Duodenal mucosa (tissue), 2 donors: ENCODE data around the gene CASP12.

Source experiments
- H3K27ac ChIP-seq: one replicate; pipeline ENCODE4 v1.7.0; 2013; ENCODE audit warnings: low read depth, low read length
- H3K27me3 ChIP-seq, 2 donors: one replicate each; pipeline ENCODE4 v1.7.0; 2013; ENCODE audit warnings: low read length in 2 of 2, control low read depth in 1 of 2; ENCODE audit not compliant: insufficient read depth in 2 of 2, control insufficient read depth in 1 of 2
- H3K36me3 ChIP-seq, 2 donors: one replicate each; pipeline ENCODE4 v1.7.0; 2013; ENCODE audit warnings: low read length in 2 of 2, control low read depth in 1 of 2; ENCODE audit not compliant: insufficient read depth in 2 of 2, control insufficient read depth in 1 of 2
- H3K4me1 ChIP-seq, 2 donors: one replicate each; pipeline ENCODE4 v1.7.0; 2013; ENCODE audit warnings: low read length in 2 of 2, control low read depth in 1 of 2; ENCODE audit not compliant: insufficient read depth in 2 of 2, control insufficient read depth in 1 of 2
- H3K4me3 ChIP-seq, 2 donors: one replicate each; pipeline ENCODE4 v1.7.0; 2013; ENCODE audit warnings: low read length in 2 of 2, low read depth in 1 of 2
- H3K9ac ChIP-seq, 2 donors: one replicate each; pipeline ENCODE4 v1.7.0; 2013; ENCODE audit warnings: low read length in 2 of 2, low read depth in 1 of 2
- H3K9me3 ChIP-seq, 2 donors: one replicate each; pipeline ENCODE4 v1.7.0; 2013; ENCODE audit warnings: low read length in 2 of 2, control low read depth in 1 of 2; ENCODE audit not compliant: control insufficient read depth in 1 of 2

CASP12 gene

GRCh38 chr11:104917271-104918112, 19.2 kb upstream of the CASP12 start:
- H3K36me3 ChIP-seq, result no peaks in the 10 kb centered on the region
- H3K4me1 ChIP-seq, result peaks cover 6 to 17% of the 10 kb centered on the region in 2 donors
- no peak overlapping the region for H3K27ac ChIP-seq
- H3K9ac ChIP-seq, result peak overlapping the region; percentile 54 to 58
- no peaks in the 10 kb centered on the region for H3K27me3 ChIP-seq
- H3K9me3 ChIP-seq, result no peaks in the 10 kb centered on the region
- H3K4me3 ChIP-seq, result peak overlapping the region; percentile 71 to 74

DNA sequence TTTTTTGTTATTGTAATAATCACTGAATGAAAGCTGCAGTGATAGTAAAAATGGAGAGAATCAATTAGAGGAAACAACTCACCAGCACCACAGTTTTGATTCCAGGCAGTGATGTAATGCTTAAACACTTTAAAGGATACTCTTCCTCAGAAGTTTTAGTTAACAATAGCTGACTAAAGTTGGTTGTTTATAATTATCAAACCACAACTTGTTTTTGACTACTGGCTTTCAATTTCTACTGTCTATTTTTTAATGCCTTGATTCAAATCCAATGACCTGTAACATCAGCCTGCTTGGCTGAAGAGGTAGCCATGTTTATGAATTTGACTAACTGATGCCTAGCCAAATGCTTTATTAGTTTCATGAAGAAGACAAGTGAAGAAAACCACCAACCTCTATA, 18.2 kb upstream of the CASP12 start:
- peak overlapping the region in 1 of 2 donors; percentile 29 for H3K4me3 ChIP-seq
- no peaks in the 10 kb centered on the region for H3K27me3 ChIP-seq
- H3K27ac ChIP-seq, result no peak overlapping the region
- H3K4me1 ChIP-seq, result peaks cover 6 to 17% of the 10 kb centered on the region in 2 donors
- H3K36me3 ChIP-seq, result no peaks in the 10 kb centered on the region
- no peaks in the 10 kb centered on the region for H3K9me3 ChIP-seq
- H3K9ac ChIP-seq, result no peak overlapping the region

- Histone ChIP-seq H3K36me3 (no peaks in the 10 kb centered on the region), H3K27me3 (no peaks in the 10 kb centered on the region), H3K4me3 (no peak overlapping the region), H3K4me1 (peaks cover 6% of the 10 kb centered on the region in 2 donors), H3K9ac (no peak overlapping the region), H3K27ac (no peak overlapping the region), H3K9me3 (no peaks in the 10 kb centered on the region)
Observed at GRCh38 chr11:104912102-104912501, 13.8 kb upstream of the CASP12 start.

DNA sequence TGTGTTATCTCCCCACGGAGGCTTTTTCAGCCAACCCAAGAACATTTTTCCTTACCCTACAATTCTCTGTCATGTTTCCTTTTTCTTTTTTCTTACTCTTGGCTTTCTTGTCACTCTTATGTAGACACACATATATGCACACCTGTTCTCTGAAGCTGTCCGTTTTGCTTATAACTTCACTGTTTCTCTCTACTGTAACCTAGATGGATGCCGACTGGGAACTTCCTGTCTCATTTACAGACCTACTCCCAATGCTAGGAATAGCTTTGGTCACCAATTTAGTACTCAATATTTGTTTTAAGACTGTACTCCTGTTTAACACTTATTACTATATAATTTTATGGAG, 9.9 kb upstream of the CASP12 start:
- H3K4me3 ChIP-seq, result no peak overlapping the region
- no peaks in the 10 kb centered on the region for H3K9me3 ChIP-seq
- no peak overlapping the region for H3K9ac ChIP-seq
- H3K4me1 ChIP-seq, result no peaks in the 10 kb centered on the region
- H3K27ac ChIP-seq, result no peak overlapping the region
- H3K36me3 ChIP-seq, result no peaks in the 10 kb centered on the region
- H3K27me3 ChIP-seq, result no peaks in the 10 kb centered on the region

GRCh38 chr11:104907521-104908185, 9.4 kb upstream of the CASP12 start:
- no peak overlapping the region for H3K27ac ChIP-seq
- H3K9ac ChIP-seq, result no peak overlapping the region
- H3K36me3 ChIP-seq, result no peaks in the 10 kb centered on the region
- H3K9me3 ChIP-seq, result no peaks in the 10 kb centered on the region
- H3K4me1 ChIP-seq, result no peaks in the 10 kb centered on the region
- H3K4me3 ChIP-seq, result no peak overlapping the region
- no peaks in the 10 kb centered on the region for H3K27me3 ChIP-seq

DNA sequence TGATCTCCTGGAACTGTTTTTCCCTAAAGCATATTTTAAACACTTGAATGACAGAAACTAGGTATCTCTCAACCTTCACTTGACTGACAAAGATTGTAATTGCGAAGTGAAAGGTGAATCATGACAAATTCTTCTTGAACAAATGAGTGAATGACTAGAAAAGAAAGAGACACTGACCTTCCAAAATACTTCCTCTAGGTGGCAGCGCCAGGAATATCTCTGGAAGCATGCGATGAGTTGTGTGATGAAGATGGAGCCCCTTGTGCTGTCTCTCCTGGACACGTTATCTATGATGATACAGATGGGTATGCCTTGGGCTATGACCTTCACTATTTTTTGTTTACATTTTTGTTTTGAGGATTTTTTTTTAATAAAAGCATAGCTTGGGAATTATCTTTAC, 7.0 kb upstream of the CASP12 start:
- H3K36me3 ChIP-seq, result no peaks in the 10 kb centered on the region
- H3K4me3 ChIP-seq, result no peak overlapping the region
- H3K9ac ChIP-seq, result no peak overlapping the region
- H3K9me3 ChIP-seq, result no peaks in the 10 kb centered on the region
- H3K27me3 ChIP-seq, result no peaks in the 10 kb centered on the region
- H3K4me1 ChIP-seq, result no peaks in the 10 kb centered on the region
- no peak overlapping the region for H3K27ac ChIP-seq

DNA sequence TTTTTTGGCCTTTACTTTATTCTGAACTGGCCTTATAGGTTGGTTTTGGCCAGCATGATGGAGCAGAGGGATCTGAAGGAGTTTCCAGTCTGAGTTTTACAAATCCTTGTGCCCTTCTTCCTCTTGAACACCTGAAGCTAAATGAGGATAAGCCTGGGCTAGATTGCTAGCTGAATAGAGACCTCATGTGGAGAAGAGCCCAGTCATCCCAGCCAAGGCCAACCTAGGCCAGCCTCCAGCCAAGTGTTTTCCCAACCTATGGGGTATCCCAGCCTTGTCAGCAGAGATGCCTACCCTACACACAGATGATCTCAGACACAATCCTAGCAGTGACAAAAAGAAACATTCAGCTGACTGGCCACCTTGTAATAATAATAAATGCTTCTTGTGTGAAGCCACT, 966 bp upstream of the CASP12 start:
- Histone ChIP-seq H3K36me3 (no peaks in the 10 kb centered on the region), H3K4me3 (no peak overlapping the region), H3K9ac (no peak overlapping the region), H3K4me1 (no peaks in the 10 kb centered on the region), H3K9me3 (no peaks in the 10 kb centered on the region), H3K27ac (no peak overlapping the region), H3K27me3 (no peaks in the 10 kb centered on the region)

GRCh38 chr11:104898685-104899013, 389 bp upstream of the CASP12 start:
- no peak overlapping the region for H3K4me3 ChIP-seq
- no peaks in the 10 kb centered on the region for H3K27me3 ChIP-seq
- no peak overlapping the region for H3K9ac ChIP-seq
- H3K4me1 ChIP-seq, result no peaks in the 10 kb centered on the region
- H3K9me3 ChIP-seq, result no peaks in the 10 kb centered on the region
- no peaks in the 10 kb centered on the region for H3K36me3 ChIP-seq
- no peak overlapping the region for H3K27ac ChIP-seq

DNA sequence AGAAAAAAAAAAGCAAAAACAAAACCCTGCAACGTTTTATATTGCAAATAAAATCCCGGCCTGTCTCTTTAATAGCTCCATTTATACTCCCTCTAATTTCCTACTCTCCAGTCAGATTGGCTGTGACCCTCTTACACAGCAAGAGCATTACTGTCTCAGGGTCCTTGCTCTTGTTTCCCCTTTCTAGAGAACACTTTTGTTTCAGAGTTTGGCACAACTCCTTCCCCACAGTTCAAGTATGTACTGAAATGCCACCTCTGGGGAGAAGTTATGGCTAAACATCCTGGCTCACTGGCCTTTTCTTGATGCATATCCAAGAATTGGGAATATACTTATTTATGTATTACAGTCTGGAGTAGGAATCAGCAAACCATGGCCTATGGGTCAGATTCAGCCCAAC, 2.6 kb downstream of the CASP12 start:
- H3K36me3 ChIP-seq, result no peaks in the 10 kb centered on the region
- no peak overlapping the region for H3K9ac ChIP-seq
- H3K9me3 ChIP-seq, result no peaks in the 10 kb centered on the region
- H3K4me3 ChIP-seq, result no peak overlapping the region
- no peaks in the 10 kb centered on the region for H3K27me3 ChIP-seq
- peaks cover 0 to 3% of the 10 kb centered on the region in 2 donors for H3K4me1 ChIP-seq
- no peak overlapping the region for H3K27ac ChIP-seq

GRCh38 chr11:104893876-104894275, 4.4 kb downstream of the CASP12 start:
- no peak overlapping the region for H3K9ac ChIP-seq
- no peaks in the 10 kb centered on the region for H3K9me3 ChIP-seq
- no peaks in the 10 kb centered on the region for H3K36me3 ChIP-seq
- no peak overlapping the region for H3K4me3 ChIP-seq
- no peaks in the 10 kb centered on the region for H3K27me3 ChIP-seq
- no peak overlapping the region for H3K27ac ChIP-seq
- peaks cover 0 to 3% of the 10 kb centered on the region in 2 donors for H3K4me1 ChIP-seq
